ENCODE results near the gene PRSS22. TPM values are rescaled to one million over a fixed set of nuclear protein-coding genes. Genes with fewer than 3 reads are reported as not detected.

PRSS22 gene
- polyA plus RNA-seq, 1 of the 3 experiments (the other 2 are of a cell fraction): not detected

- TF ChIP-seq, protein P1, sequence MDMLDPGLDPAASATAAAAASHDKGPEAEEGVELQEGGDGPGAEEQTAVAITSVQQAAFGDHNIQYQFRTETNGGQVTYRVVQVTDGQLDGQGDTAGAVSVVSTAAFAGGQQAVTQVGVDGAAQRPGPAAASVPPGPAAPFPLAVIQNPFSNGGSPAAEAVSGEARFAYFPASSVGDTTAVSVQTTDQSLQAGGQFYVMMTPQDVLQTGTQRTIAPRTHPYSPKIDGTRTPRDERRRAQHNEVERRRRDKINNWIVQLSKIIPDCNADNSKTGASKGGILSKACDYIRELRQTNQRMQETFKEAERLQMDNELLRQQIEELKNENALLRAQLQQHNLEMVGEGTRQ (IDR thresholded peaks at IDR 0.05; ENCODE audit: borderline replicate concordance, low read depth, low read length): no peak
Measured at GRCh38 chr16:2852003-2852730, 5.8 kb downstream of the PRSS22 start (continued).

DNA sequence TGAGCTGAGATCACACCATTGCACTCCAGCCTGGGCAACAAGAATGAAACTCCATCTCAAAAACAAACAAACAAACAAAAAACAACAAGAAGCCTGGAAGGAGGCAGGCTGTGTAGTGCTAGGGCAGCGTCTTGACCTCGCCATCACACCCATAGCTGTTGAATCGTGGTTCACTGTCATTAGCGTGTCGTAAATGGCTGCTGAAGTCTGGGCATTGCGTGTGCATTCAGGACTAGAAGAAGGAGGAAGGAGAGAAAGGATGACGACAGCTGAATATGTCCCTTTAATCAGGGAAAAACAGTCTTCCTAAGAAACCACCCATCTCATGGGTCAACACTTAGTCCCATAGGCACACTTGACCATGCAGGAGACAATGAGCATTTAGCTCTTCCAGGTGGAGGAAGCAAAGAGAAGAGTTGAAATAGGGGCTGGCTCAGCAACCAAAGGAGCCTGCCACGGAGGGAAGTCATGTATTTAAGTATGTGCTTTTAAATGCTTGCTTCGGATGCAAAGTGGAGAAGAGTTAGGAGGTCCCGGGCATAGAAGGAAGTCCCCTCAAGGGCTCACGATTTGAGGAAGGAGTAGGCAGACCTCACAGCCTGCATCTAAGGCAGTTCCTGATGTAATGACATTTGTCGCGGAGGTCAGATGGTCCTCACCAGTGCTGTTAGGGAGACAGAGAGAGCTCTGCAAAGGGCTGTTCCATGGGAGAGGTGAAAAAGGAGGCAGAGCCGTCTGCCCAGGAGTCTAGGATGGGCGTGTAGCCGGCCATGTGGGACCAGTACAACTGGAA lies 8.8 kb downstream of the PRSS22 start:
- no peak overlapping the region for H3K9ac ChIP-seq
- peaks cover 0 to 6% of the 10 kb centered on the region in 2 experiments; a peak in 1 of 4 replicates for H3K4me1 ChIP-seq (ENCODE audit: control insufficient read depth in 1 of 2, insufficient read depth in 2 of 2, low read depth in 1 of 2, low read length in 1 of 2)
- 65% methylated on average over 16 of the region's 16 CpGs for WGBS (ENCODE audit: low lambda C conversion rate)
- no peaks in the 10 kb centered on the region for H3K9me2 ChIP-seq
- no peaks in the 10 kb centered on the region for H3K36me3 ChIP-seq (replicated peaks in 1 of 2; ENCODE audit: control insufficient read depth in 1 of 2, insufficient read depth in 2 of 2, low read length in 1 of 2)
- H3K79me2 ChIP-seq (ENCODE audit: insufficient read depth): no peaks in the 10 kb centered on the region
- H3K4me3 ChIP-seq (ENCODE audit: low read depth in 2 of 2, low read length in 1 of 2): no peak overlapping the region
- no peak overlapping the region for H2AFZ ChIP-seq (ENCODE audit: low read depth)
- 0 out of 2 replicates have a peak, but pooled peaks cover 1% of the 10 kb centered on the region for H3K9me3 ChIP-seq
- no peaks in the 10 kb centered on the region for H4K20me1 ChIP-seq (ENCODE audit: insufficient read depth)
- H3K4me2 ChIP-seq: no peak overlapping the region
- POLR2A ChIA-PET: no interaction called here
- peaks cover 5% of the 10 kb centered on the region; the same call in 1 of the 2 replicates for H3K27me3 ChIP-seq (ENCODE audit: insufficient read depth)
- CTCF ChIA-PET: interaction anchor here (0.5 to 3.0 kb wide), 4 partner anchors 10 to 120 kb away, joined by 3 to 24 read pairs (median 4); no protein-coding TSS in a partner anchor
- no peaks in the 10 kb centered on the region for H3F3A ChIP-seq (replicated peaks; ENCODE audit: insufficient read depth)
- no peak overlapping the region for H3K27ac ChIP-seq (ENCODE audit: low read depth in 2 of 2, low read length in 1 of 2)
- no peak for TF ChIP-seq EP300 (IDR thresholded peaks at IDR 0.05; ENCODE audit: borderline replicate concordance in 1 of 2, low read depth in 1 of 2, low read length in 1 of 2)
- no peak for TF ChIP-seq FOSL2 (IDR thresholded peaks at IDR 0.05; ENCODE audit: borderline replicate concordance, low read depth)
- TF ChIP-seq ELF1 (IDR thresholded peaks at IDR 0.05): no peak
- no peak for TF ChIP-seq FOXM1 (IDR thresholded peaks at IDR 0.05; ENCODE audit: low read depth)
- TF ChIP-seq RAD21 (IDR thresholded peaks at IDR 0.05; ENCODE audit: low read length): no peak
- TF ChIP-seq, protein P1 (IDR thresholded peaks at IDR 0.05; ENCODE audit: borderline replicate concordance, low read depth, low read length): no peak
- TF ChIP-seq JUND (IDR thresholded peaks at IDR 0.05): no peak
- TF ChIP-seq RXRA (IDR thresholded peaks at IDR 0.05; ENCODE audit: borderline replicate concordance, low read depth): no peak
- TF ChIP-seq CHD2 (IDR thresholded peaks at IDR 0.05; ENCODE audit: low read length, partially characterized antibody): no peak
- TF ChIP-seq RFX5 (IDR thresholded peaks at IDR 0.05; ENCODE audit: low read length): no peak
- no peak for TF ChIP-seq RCOR1 (IDR thresholded peaks at IDR 0.05; ENCODE audit: low read length)
- no peak for TF ChIP-seq SMC3 (IDR thresholded peaks at IDR 0.05; ENCODE audit: low read depth, low read length)
- TF ChIP-seq GATA2 (CRISPR knock-in tag; IDR thresholded peaks at IDR 0.05): no peak
- no peak for TF ChIP-seq TAF1 (IDR thresholded peaks at IDR 0.05; ENCODE audit: borderline replicate concordance, low read depth, low read length)
- TF ChIP-seq FOXJ3 (CRISPR knock-in tag; IDR thresholded peaks at IDR 0.05): no peak
- no peak for TF ChIP-seq TCF12 (IDR thresholded peaks at IDR 0.05)
- TF ChIP-seq TEAD4 (IDR thresholded peaks at IDR 0.05; ENCODE audit: borderline replicate concordance, insufficient read depth): no peak
- no peak for DNase-seq

Data from SK-N-SH (cell line).